Naive thymus-derived CD8-positive, alpha-beta T cell (primary cell): Measurements from ENCODE around the gene RBBP5. TPM values are rescaled to one million over a fixed set of nuclear protein-coding genes. Genes with fewer than 3 reads are reported as not detected.

ENCODE experiments used
- ATAC-seq, 2 donors: fragments of 150-1000 bp; cut with Tn5 transposase in 1 of 2; sonication (Bioruptor Pico), chemical (Tn5 transposase) in 1 of 2; 1 replicate in 1 of 2; 2 replicates in 1 of 2; pipeline ENCODE4 v1.10.0; 2021; ENCODE audit warnings: mild to moderate bottlenecking in 2 of 2, moderate library complexity in 2 of 2
- POLR2A ChIA-PET: fragments of 350-600 bp; sonication (Branson Sonifier 250); formaldehyde crosslinking; loops from one replicate; lab custom pipeline; 2021; ENCODE audit warnings: antibody characterized with exemption; lab: Charles Lee
- DNase-seq, 10 donors: peaks; one replicate each; pipeline versions ENCODE4 v3.0.0 to v3.0.0-alpha.2; 2020 to 2022
- H3K27ac Mint-ChIP-seq, 10 donors: one replicate each; pipeline ENCODE4 v1.8.0; 2020 to 2022; ENCODE audit warnings: mild to moderate bottlenecking in 10 of 10, mixed read lengths in 10 of 10, moderate library complexity in 4 of 10, inconsistent platforms in 1 of 10
- H3K27me3 Mint-ChIP-seq, 5 donors: one replicate each; pipeline ENCODE4 v1.8.0; 2021 to 2022; ENCODE audit warnings: mixed read lengths in 5 of 5
- H3K36me3 Mint-ChIP-seq, 3 donors: one replicate each; pipeline ENCODE4 v1.8.0; 2020 to 2022; ENCODE audit warnings: mixed read lengths in 3 of 3, mild to moderate bottlenecking in 2 of 3, inconsistent platforms in 1 of 3
- H3K4me1 Mint-ChIP-seq, 4 donors: one replicate each; pipeline ENCODE4 v1.8.0; 2021 to 2022; ENCODE audit warnings: mixed read lengths in 4 of 4
- H3K4me3 Mint-ChIP-seq, 10 donors: one replicate each; pipeline ENCODE4 v1.8.0; 2020 to 2022; ENCODE audit warnings: mild to moderate bottlenecking in 10 of 10, mixed read lengths in 10 of 10, moderate library complexity in 6 of 10, inconsistent platforms in 1 of 10
- H3K9me3 Mint-ChIP-seq, 9 donors: one replicate each; pipeline ENCODE4 v1.8.0; 2020 to 2022; ENCODE audit warnings: mixed read lengths in 9 of 9, mild to moderate bottlenecking in 3 of 9, inconsistent platforms in 1 of 9, moderate library complexity in 1 of 9
- polyA plus RNA-seq, 3 donors: library from polyadenylated mRNA; unstranded; fragments of 300-500 nt; fragmentation: Illumina TruSeq; gene quantifications; one replicate each; pipeline ENCODE4 v1.2.3, GENCODE V29; 2021
- total RNA-seq, 8 experiments: library from RNA in 2 of 8; stranded (reverse) in 2 of 8; gene quantifications; one replicate each; pipeline ENCODE4 v1.2.3 and lab custom pipeline; 2021 to 2026

RBBP5 gene
- total and polyA plus RNA-seq, 5 experiments from 2014 or later, result 20.4 to 31.5 (median 23.2) TPM

GRCh38 chr1:205061227-205061626, 60.6 kb downstream of the RBBP5 start:
- Mint-ChIP-seq H3K9me3 (no peaks in the 10 kb centered on the region), H3K36me3 (no peaks in the 10 kb centered on the region), H3K27me3 (no peaks in the 10 kb centered on the region), H3K4me3 (no peak overlapping the region), H3K27ac (no peak overlapping the region), H3K4me1 (peaks cover 0 to 7% (median 0%) of the 10 kb centered on the region in 4 donors)
- DNase-seq (no peak), ATAC-seq (no peak)
- POLR2A ChIA-PET, result interaction anchor here (0.6 kb wide), 1 partner anchor 62 kb away, joined by 3 read pairs; no protein-coding TSS in a partner anchor

- DNase-seq (no peak), ATAC-seq (no peak)
- H3K4me3 Mint-ChIP-seq, result no peak overlapping the region
- peaks cover 0 to 7% (median 0%) of the 10 kb centered on the region in 4 donors for H3K4me1 Mint-ChIP-seq
- no peak overlapping the region for H3K27ac Mint-ChIP-seq
- H3K27me3 Mint-ChIP-seq, result no peaks in the 10 kb centered on the region
- no peaks in the 10 kb centered on the region for H3K36me3 Mint-ChIP-seq
- H3K9me3 Mint-ChIP-seq, result no peaks in the 10 kb centered on the region
- POLR2A ChIA-PET, result no interaction called here
Observed at GRCh38 chr1:205060746-205061145, 61.0 kb downstream of the RBBP5 start.

- H3K4me3 Mint-ChIP-seq, result no peak overlapping the region
- H3K4me1 Mint-ChIP-seq, result peaks cover 0 to 7% (median 0%) of the 10 kb centered on the region in 4 donors
- no peak for DNase-seq
- peaks cover 0 to 6% (median 0%) of the 10 kb centered on the region in 5 donors for H3K27me3 Mint-ChIP-seq
- POLR2A ChIA-PET, result no interaction called here
- no peaks in the 10 kb centered on the region for H3K9me3 Mint-ChIP-seq
- no peak overlapping the region for H3K27ac Mint-ChIP-seq
- no peak for ATAC-seq
- H3K36me3 Mint-ChIP-seq, result no peaks in the 10 kb centered on the region
Observed at GRCh38 chr1:205059660-205060059, 62.1 kb downstream of the RBBP5 start.

GRCh38 chr1:205058853-205059252, 62.9 kb downstream of the RBBP5 start:
- Mint-ChIP-seq H3K27me3 (peaks cover 0 to 8% (median 0%) of the 10 kb centered on the region in 5 donors), H3K4me1 (peaks cover 0 to 7% (median 0%) of the 10 kb centered on the region in 4 donors), H3K4me3 (no peak overlapping the region), H3K36me3 (no peaks in the 10 kb centered on the region), H3K9me3 (no peaks in the 10 kb centered on the region), H3K27ac (no peak overlapping the region)
- POLR2A ChIA-PET, result no interaction called here
- DNase-seq (no peak), ATAC-seq (no peak)

- Mint-ChIP-seq H3K27ac (no peak overlapping the region), H3K27me3 (peaks cover 0 to 8% (median 1%) of the 10 kb centered on the region in 5 donors), H3K4me3 (no peak overlapping the region), H3K4me1 (peaks cover 0 to 7% (median 0%) of the 10 kb centered on the region in 4 donors), H3K9me3 (no peaks in the 10 kb centered on the region), H3K36me3 (no peaks in the 10 kb centered on the region)
- DNase-seq (no peak), ATAC-seq (no peak)
- POLR2A ChIA-PET, result no interaction called here
Observed at GRCh38 chr1:205057808-205058575, 63.8 kb downstream of the RBBP5 start.

- ATAC-seq (no peak), DNase-seq (no peak)
- POLR2A ChIA-PET, result no interaction called here
- peaks cover 0 to 7% (median 0%) of the 10 kb centered on the region in 4 donors for H3K4me1 Mint-ChIP-seq
- no peak overlapping the region for H3K27ac Mint-ChIP-seq
- no peaks in the 10 kb centered on the region for H3K36me3 Mint-ChIP-seq
- H3K4me3 Mint-ChIP-seq, result no peak overlapping the region
- H3K27me3 Mint-ChIP-seq, result peaks cover 0 to 8% (median 1%) of the 10 kb centered on the region in 5 donors
- no peaks in the 10 kb centered on the region for H3K9me3 Mint-ChIP-seq
Observed at GRCh38 chr1:205056956-205057568, 64.7 kb downstream of the RBBP5 start.

GRCh38 chr1:205056188-205056611, 65.6 kb downstream of the RBBP5 start:
- peaks cover 0 to 8% (median 1%) of the 10 kb centered on the region in 5 donors for H3K27me3 Mint-ChIP-seq
- H3K4me3 Mint-ChIP-seq, result no peak overlapping the region
- no peaks in the 10 kb centered on the region for H3K36me3 Mint-ChIP-seq
- no peaks in the 10 kb centered on the region for H3K9me3 Mint-ChIP-seq
- no peak overlapping the region for H3K27ac Mint-ChIP-seq
- no peaks in the 10 kb centered on the region for H3K4me1 Mint-ChIP-seq
- POLR2A ChIA-PET, result no interaction called here
- no peak for ATAC-seq
- no peak for DNase-seq

- peaks cover 0 to 9% (median 1%) of the 10 kb centered on the region in 5 donors for H3K27me3 Mint-ChIP-seq
- H3K9me3 Mint-ChIP-seq, result no peaks in the 10 kb centered on the region
- ATAC-seq (no peak), DNase-seq (no peak)
- no peak overlapping the region for H3K4me3 Mint-ChIP-seq
- POLR2A ChIA-PET, result no interaction called here
- H3K27ac Mint-ChIP-seq, result no peak overlapping the region
- H3K36me3 Mint-ChIP-seq, result no peaks in the 10 kb centered on the region
- H3K4me1 Mint-ChIP-seq, result no peaks in the 10 kb centered on the region
Observed at GRCh38 chr1:205054013-205054412, 67.8 kb downstream of the RBBP5 start.

- ATAC-seq (no peak), DNase-seq (no peak)
- H3K9me3 Mint-ChIP-seq, result no peaks in the 10 kb centered on the region
- no peak overlapping the region for H3K4me3 Mint-ChIP-seq
- POLR2A ChIA-PET, result no interaction called here
- peaks cover 0 to 11% (median 1%) of the 10 kb centered on the region in 5 donors for H3K27me3 Mint-ChIP-seq
- H3K27ac Mint-ChIP-seq, result no peak overlapping the region
- no peaks in the 10 kb centered on the region for H3K4me1 Mint-ChIP-seq
- no peaks in the 10 kb centered on the region for H3K36me3 Mint-ChIP-seq
Observed at GRCh38 chr1:205053296-205053695, 68.5 kb downstream of the RBBP5 start.

GRCh38 chr1:205052690-205053089, 69.1 kb downstream of the RBBP5 start:
- POLR2A ChIA-PET, result no interaction called here
- Mint-ChIP-seq H3K27ac (no peak overlapping the region), H3K4me1 (no peaks in the 10 kb centered on the region), H3K36me3 (no peaks in the 10 kb centered on the region), H3K27me3 (peaks cover 0 to 12% (median 1%) of the 10 kb centered on the region in 5 donors), H3K9me3 (no peaks in the 10 kb centered on the region), H3K4me3 (no peak overlapping the region)
- ATAC-seq, result no peak
- no peak for DNase-seq

- H3K4me3 Mint-ChIP-seq, result no peak overlapping the region
- H3K27ac Mint-ChIP-seq, result no peak overlapping the region
- H3K4me1 Mint-ChIP-seq, result peaks cover 0 to 3% (median 0%) of the 10 kb centered on the region in 4 donors
- no peak for DNase-seq
- H3K9me3 Mint-ChIP-seq, result no peaks in the 10 kb centered on the region
- H3K27me3 Mint-ChIP-seq, result peaks cover 6 to 30% (median 18%) of the 10 kb centered on the region in 5 donors
- no peaks in the 10 kb centered on the region for H3K36me3 Mint-ChIP-seq
- ATAC-seq, result no peak
- POLR2A ChIA-PET, result no interaction called here
Observed at GRCh38 chr1:205049479-205049878, 72.3 kb downstream of the RBBP5 start.

- H3K4me3 Mint-ChIP-seq, result no peak overlapping the region
- no peaks in the 10 kb centered on the region for H3K9me3 Mint-ChIP-seq
- H3K4me1 Mint-ChIP-seq, result peaks cover 0 to 3% (median 0%) of the 10 kb centered on the region in 4 donors
- ATAC-seq (no peak), DNase-seq (no peak)
- no peaks in the 10 kb centered on the region for H3K36me3 Mint-ChIP-seq
- peaks cover 6 to 36% (median 23%) of the 10 kb centered on the region in 5 donors for H3K27me3 Mint-ChIP-seq
- POLR2A ChIA-PET, result no interaction called here
- H3K27ac Mint-ChIP-seq, result no peak overlapping the region
Observed at GRCh38 chr1:205048382-205048781, 73.4 kb downstream of the RBBP5 start.

GRCh38 chr1:205047764-205048231, 74.0 kb downstream of the RBBP5 start:
- no peak for ATAC-seq
- H3K36me3 Mint-ChIP-seq, result no peaks in the 10 kb centered on the region

More at GRCh38 chr1:205047764-205048231, 74.0 kb downstream of the RBBP5 start:
- POLR2A ChIA-PET, result no interaction called here
- no peaks in the 10 kb centered on the region for H3K9me3 Mint-ChIP-seq
- DNase-seq, result no peak
- peaks cover 0 to 3% (median 0%) of the 10 kb centered on the region in 4 donors for H3K4me1 Mint-ChIP-seq
- H3K4me3 Mint-ChIP-seq, result no peak overlapping the region
- no peak overlapping the region for H3K27ac Mint-ChIP-seq
- peaks cover 6 to 36% (median 23%) of the 10 kb centered on the region in 5 donors for H3K27me3 Mint-ChIP-seq
